ENCODE data around the gene MPC2.

GRCh38 chr1:167966050-167966449 lies 29.2 kb upstream of the MPC2 start:
- TF ChIP-seq CTCF (IDR thresholded peaks at IDR 0.05) = no peak
- TF ChIP-seq POLR2A (IDR thresholded peaks at IDR 0.05) = no peak

Measured in uterus (tissue), 2 donors.